Peyer's patch (tissue), 4 donors: ENCODE data around the gene WDR1.
A peak's percentile ranks its signal among the peaks of the same experiment; 100 is the strongest.

ENCODE experiments used
- POLR2A ChIP-seq, 2 donors: fragments of 450-650 bp; IDR thresholded peaks; one replicate each; pipeline ENCODE4 v1.5.1; 2017; ENCODE audit warnings: antibody characterized with exemption in 2 of 2, mild to moderate bottlenecking in 2 of 2, moderate library complexity in 2 of 2
- TF ChIP-seq, protein P1 (sequence below), 6 experiments: fragments of 450-650 bp in 4 of 6; fragments of 200-600 bp in 2 of 6; sonication (generic) in 1 of 6; IDR thresholded peaks; one replicate each; pipeline ENCODE4 v1.5.1; 2017 to 2019; ENCODE audit warnings: antibody characterized with exemption in 6 of 6, mild to moderate bottlenecking in 3 of 6, moderate library complexity in 1 of 6

GRCh38 chr4:10074767-10075105, 41.9 kb downstream of the WDR1 start:
- TF ChIP-seq, protein P1, sequence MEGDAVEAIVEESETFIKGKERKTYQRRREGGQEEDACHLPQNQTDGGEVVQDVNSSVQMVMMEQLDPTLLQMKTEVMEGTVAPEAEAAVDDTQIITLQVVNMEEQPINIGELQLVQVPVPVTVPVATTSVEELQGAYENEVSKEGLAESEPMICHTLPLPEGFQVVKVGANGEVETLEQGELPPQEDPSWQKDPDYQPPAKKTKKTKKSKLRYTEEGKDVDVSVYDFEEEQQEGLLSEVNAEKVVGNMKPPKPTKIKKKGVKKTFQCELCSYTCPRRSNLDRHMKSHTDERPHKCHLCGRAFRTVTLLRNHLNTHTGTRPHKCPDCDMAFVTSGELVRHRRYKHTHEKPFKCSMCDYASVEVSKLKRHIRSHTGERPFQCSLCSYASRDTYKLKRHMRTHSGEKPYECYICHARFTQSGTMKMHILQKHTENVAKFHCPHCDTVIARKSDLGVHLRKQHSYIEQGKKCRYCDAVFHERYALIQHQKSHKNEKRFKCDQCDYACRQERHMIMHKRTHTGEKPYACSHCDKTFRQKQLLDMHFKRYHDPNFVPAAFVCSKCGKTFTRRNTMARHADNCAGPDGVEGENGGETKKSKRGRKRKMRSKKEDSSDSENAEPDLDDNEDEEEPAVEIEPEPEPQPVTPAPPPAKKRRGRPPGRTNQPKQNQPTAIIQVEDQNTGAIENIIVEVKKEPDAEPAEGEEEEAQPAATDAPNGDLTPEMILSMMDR (IDR thresholded peaks at IDR 0.05) = peak in 4 of 6 experiments; percentile 9 to 23 (median 16)
- no peak for TF ChIP-seq POLR2A (IDR thresholded peaks at IDR 0.05)
